Measurements from ENCODE around the gene SMTNL2. TPM values are rescaled to one million over a fixed set of nuclear protein-coding genes. Genes with fewer than 3 reads are reported as not detected.

Gene SMTNL2
- total RNA-seq, 4 donors from 2014 or later: 0.25 to 3.0 (median 1.0) TPM; not detected in 1

- 18 to 32% methylated on average over 40 to 44 of the region's 57 CpGs for WGBS, 2 donors
- no peak for DNase-seq (ENCODE audit: low spot score in 2 of 2)
- intact Hi-C loops (cut with DNase I; ENCODE audit: low total_unique reads): no loop called here
- TF ChIP-seq POLR2A (IDR thresholded peaks at IDR 0.05): no peak
- TF ChIP-seq CTCF (IDR thresholded peaks at IDR 0.05): no peak
- H3K4me3 ChIP-seq (ENCODE audit: low read depth, poor library complexity, severe bottlenecking): no peak overlapping the region
These were observed 748 bp downstream of the SMTNL2 start for GRCh38 chr17:4584917-4585637.

- DNase-seq (ENCODE audit: low spot score in 2 of 2): no peak
These were observed 1.3 kb downstream of the SMTNL2 start for GRCh38 chr17:4585638-4585994.

GRCh38 chr17:4586043-4586442 lies 1.7 kb downstream of the SMTNL2 start:
- intact Hi-C loops (cut with DNase I; ENCODE audit: low total_unique reads): no loop called here
- TF ChIP-seq CTCF (IDR thresholded peaks at IDR 0.05): no peak
- no peak for TF ChIP-seq POLR2A (IDR thresholded peaks at IDR 0.05)
- 84 to 85% methylated on average over 9 of the region's 9 CpGs for WGBS, 2 donors
- no peak overlapping the region for H3K4me3 ChIP-seq (ENCODE audit: low read depth, poor library complexity, severe bottlenecking)
- DNase-seq (ENCODE audit: low spot score in 2 of 2): no peak

More at GRCh38 chr17:4585638-4585994, 1.3 kb downstream of the SMTNL2 start:
- TF ChIP-seq CTCF (IDR thresholded peaks at IDR 0.05) (no peak), POLR2A (IDR thresholded peaks at IDR 0.05) (no peak)
- intact Hi-C loops (cut with DNase I; ENCODE audit: low total_unique reads): no loop called here
- WGBS, 2 donors: 91 to 100% methylated on average over 5 to 6 of the region's 7 CpGs
- H3K4me3 ChIP-seq (ENCODE audit: low read depth, poor library complexity, severe bottlenecking): no peak overlapping the region

GRCh38 chr17:4587195-4587594 lies 2.9 kb downstream of the SMTNL2 start:
- DNase-seq (ENCODE audit: low spot score in 2 of 2): no peak
- 91 to 92% methylated on average over 4 to 7 of the region's 7 CpGs for WGBS, 2 donors
- H3K4me3 ChIP-seq (ENCODE audit: low read depth, poor library complexity, severe bottlenecking): no peak overlapping the region
- intact Hi-C loops (cut with DNase I; ENCODE audit: low total_unique reads): no loop called here
- TF ChIP-seq POLR2A (IDR thresholded peaks at IDR 0.05) (no peak), CTCF (IDR thresholded peaks at IDR 0.05) (no peak)

GRCh38 chr17:4587803-4588202 lies 3.5 kb downstream of the SMTNL2 start:
- DNase-seq (ENCODE audit: low spot score in 2 of 2): no peak
- WGBS, 2 donors: 73 to 75% methylated on average over 6 to 9 of the region's 9 CpGs
- intact Hi-C loops (cut with DNase I; ENCODE audit: low total_unique reads): no loop called here
- TF ChIP-seq POLR2A (IDR thresholded peaks at IDR 0.05): no peak
- no peak for TF ChIP-seq CTCF (IDR thresholded peaks at IDR 0.05)
- H3K4me3 ChIP-seq (ENCODE audit: low read depth, poor library complexity, severe bottlenecking): no peak overlapping the region

- H3K4me3 ChIP-seq (ENCODE audit: low read depth, poor library complexity, severe bottlenecking): no peak overlapping the region
- TF ChIP-seq CTCF (IDR thresholded peaks at IDR 0.05): no peak
- TF ChIP-seq POLR2A (IDR thresholded peaks at IDR 0.05): no peak
- intact Hi-C loops (cut with DNase I; ENCODE audit: low total_unique reads): no loop called here
- 63 to 75% methylated on average over 10 to 11 of the region's 11 CpGs for WGBS, 2 donors
- DNase-seq (ENCODE audit: low spot score in 2 of 2): no peak
These were observed 4.1 kb downstream of the SMTNL2 start for GRCh38 chr17:4588391-4588790.
